Immature natural killer cell (primary cell): ENCODE data around the gene IGSF21. TPM values are rescaled to one million over a fixed set of nuclear protein-coding genes. Genes with fewer than 3 reads are reported as not detected.

Experiments used
- DNase-seq, 3 donors: peaks; one replicate each; pipeline ENCODE4 v3.0.0; 2022; ENCODE audit warnings: mixed read lengths in 1 of 3
- H3K27ac Mint-ChIP-seq, 6 donors: one replicate each; pipeline ENCODE4 v1.8.0; 2020; ENCODE audit warnings: mixed read lengths in 6 of 6, mild to moderate bottlenecking in 5 of 6, inconsistent platforms in 4 of 6, moderate library complexity in 3 of 6
- H3K27me3 Mint-ChIP-seq, 3 donors: one replicate each; pipeline ENCODE4 v1.8.0; 2020 to 2021; ENCODE audit warnings: low read depth in 3 of 3, mild to moderate bottlenecking in 3 of 3, mixed read lengths in 3 of 3, moderate library complexity in 3 of 3, inconsistent platforms in 1 of 3
- H3K36me3 Mint-ChIP-seq, 3 donors: one replicate each; pipeline ENCODE4 v1.8.0; 2020; ENCODE audit warnings: mixed read lengths in 3 of 3, inconsistent platforms in 2 of 3, mild to moderate bottlenecking in 2 of 3
- H3K4me1 Mint-ChIP-seq, 2 donors: one replicate each; pipeline ENCODE4 v1.8.0; 2020; ENCODE audit warnings: inconsistent platforms in 2 of 2, mild to moderate bottlenecking in 2 of 2, mixed read lengths in 2 of 2, moderate library complexity in 1 of 2
- H3K4me3 Mint-ChIP-seq, 5 donors: one replicate each; pipeline ENCODE4 v1.8.0; 2020; ENCODE audit warnings: mild to moderate bottlenecking in 5 of 5, mixed read lengths in 5 of 5, inconsistent platforms in 3 of 5, moderate library complexity in 3 of 5
- H3K9me3 Mint-ChIP-seq, 6 donors: one replicate each; pipeline ENCODE4 v1.8.0; 2020; ENCODE audit warnings: mild to moderate bottlenecking in 6 of 6, mixed read lengths in 6 of 6, inconsistent platforms in 4 of 6, moderate library complexity in 3 of 6
- polyA plus RNA-seq, 3 donors: library from polyadenylated mRNA; unstranded; fragments of 300-500 nt; fragmentation: Illumina TruSeq; gene quantifications; one replicate each; pipeline ENCODE4 v1.2.3, GENCODE V29; 2021

The IGSF21 gene
- polyA plus RNA-seq, 3 donors from 2014 or later = not detected

- Mint-ChIP-seq H3K4me3 (no peak overlapping the region), H3K27ac (no peak overlapping the region), H3K9me3 (no peaks in the 10 kb centered on the region), H3K36me3 (no peaks in the 10 kb centered on the region), H3K4me1 (no peaks in the 10 kb centered on the region), H3K27me3 (peaks cover 2 to 6% (median 4%) of the 10 kb centered on the region in 3 donors)
- no peak for DNase-seq
These were observed 22.1 kb upstream of the IGSF21 start for GRCh38 chr1:18085387-18086074.

GRCh38 chr1:18088077-18088594 is 19.5 kb upstream of the IGSF21 start:
- H3K9me3 Mint-ChIP-seq = no peaks in the 10 kb centered on the region
- H3K4me1 Mint-ChIP-seq = no peaks in the 10 kb centered on the region
- no peak for DNase-seq
- no peak overlapping the region for H3K4me3 Mint-ChIP-seq
- H3K27me3 Mint-ChIP-seq = peaks cover 4 to 6% (median 5%) of the 10 kb centered on the region in 3 donors
- H3K27ac Mint-ChIP-seq = no peak overlapping the region
- no peaks in the 10 kb centered on the region for H3K36me3 Mint-ChIP-seq

GRCh38 chr1:18089488-18089887 is 18.1 kb upstream of the IGSF21 start:
- Mint-ChIP-seq H3K27me3 (peaks cover 2 to 7% (median 4%) of the 10 kb centered on the region in 3 donors), H3K4me3 (no peak overlapping the region), H3K36me3 (no peaks in the 10 kb centered on the region), H3K9me3 (no peaks in the 10 kb centered on the region), H3K4me1 (no peaks in the 10 kb centered on the region), H3K27ac (no peak overlapping the region)
- DNase-seq = no peak

GRCh38 chr1:18090636-18091035 is 17.0 kb upstream of the IGSF21 start:
- no peak for DNase-seq
- Mint-ChIP-seq H3K4me3 (no peak overlapping the region), H3K9me3 (no peaks in the 10 kb centered on the region), H3K36me3 (no peaks in the 10 kb centered on the region), H3K27ac (no peak overlapping the region), H3K27me3 (peaks cover 0 to 9% (median 3%) of the 10 kb centered on the region in 3 donors), H3K4me1 (no peaks in the 10 kb centered on the region)

- Mint-ChIP-seq H3K9me3 (no peaks in the 10 kb centered on the region), H3K27ac (no peak overlapping the region), H3K27me3 (peaks cover 0 to 9% (median 2%) of the 10 kb centered on the region in 3 donors), H3K4me1 (no peaks in the 10 kb centered on the region), H3K36me3 (no peaks in the 10 kb centered on the region), H3K4me3 (no peak overlapping the region)
- no peak for DNase-seq
These were observed 15.7 kb upstream of the IGSF21 start for GRCh38 chr1:18091660-18092446.

- Mint-ChIP-seq H3K27ac (no peak overlapping the region), H3K27me3 (peaks cover 0 to 6% (median 5%) of the 10 kb centered on the region in 3 donors), H3K36me3 (no peaks in the 10 kb centered on the region), H3K4me1 (no peaks in the 10 kb centered on the region), H3K4me3 (no peak overlapping the region), H3K9me3 (no peaks in the 10 kb centered on the region)
- no peak for DNase-seq
These were observed 14.4 kb upstream of the IGSF21 start for GRCh38 chr1:18093193-18093592.

GRCh38 chr1:18093646-18094045 is 14.0 kb upstream of the IGSF21 start:
- no peak for DNase-seq
- Mint-ChIP-seq H3K4me1 (no peaks in the 10 kb centered on the region), H3K9me3 (no peaks in the 10 kb centered on the region), H3K27me3 (peaks cover 0 to 6% (median 5%) of the 10 kb centered on the region in 3 donors), H3K27ac (no peak overlapping the region), H3K36me3 (no peaks in the 10 kb centered on the region), H3K4me3 (no peak overlapping the region)

- H3K27ac Mint-ChIP-seq = no peak overlapping the region
- H3K4me1 Mint-ChIP-seq = no peaks in the 10 kb centered on the region
- H3K27me3 Mint-ChIP-seq = peaks cover 0 to 6% (median 5%) of the 10 kb centered on the region in 3 donors
- DNase-seq = no peak
- H3K4me3 Mint-ChIP-seq = no peak overlapping the region
- no peaks in the 10 kb centered on the region for H3K9me3 Mint-ChIP-seq
- H3K36me3 Mint-ChIP-seq = no peaks in the 10 kb centered on the region
These were observed 13.5 kb upstream of the IGSF21 start for GRCh38 chr1:18094096-18094495.

- Mint-ChIP-seq H3K4me3 (no peak overlapping the region), H3K27ac (no peak overlapping the region), H3K9me3 (no peaks in the 10 kb centered on the region), H3K27me3 (peaks cover 2 to 3% (median 3%) of the 10 kb centered on the region in 3 donors), H3K36me3 (no peaks in the 10 kb centered on the region), H3K4me1 (no peaks in the 10 kb centered on the region)
- no peak for DNase-seq
These were observed 10.4 kb upstream of the IGSF21 start for GRCh38 chr1:18097206-18097605.

GRCh38 chr1:18099026-18099425 is 8.6 kb upstream of the IGSF21 start:
- Mint-ChIP-seq H3K4me3 (no peak overlapping the region), H3K9me3 (no peaks in the 10 kb centered on the region), H3K27me3 (peaks cover 3 to 7% (median 4%) of the 10 kb centered on the region in 3 donors), H3K4me1 (no peaks in the 10 kb centered on the region), H3K36me3 (no peaks in the 10 kb centered on the region), H3K27ac (no peak overlapping the region)
- no peak for DNase-seq

GRCh38 chr1:18100060-18100459 is 7.5 kb upstream of the IGSF21 start:
- H3K4me3 Mint-ChIP-seq = no peak overlapping the region
- H3K36me3 Mint-ChIP-seq = no peaks in the 10 kb centered on the region
- peaks cover 0 to 9% (median 4%) of the 10 kb centered on the region in 3 donors for H3K27me3 Mint-ChIP-seq
- no peak for DNase-seq
- H3K27ac Mint-ChIP-seq = no peak overlapping the region
- no peaks in the 10 kb centered on the region for H3K4me1 Mint-ChIP-seq
- H3K9me3 Mint-ChIP-seq = no peaks in the 10 kb centered on the region

GRCh38 chr1:18100491-18101063 is 7.0 kb upstream of the IGSF21 start:
- Mint-ChIP-seq H3K4me1 (no peaks in the 10 kb centered on the region), H3K36me3 (no peaks in the 10 kb centered on the region), H3K9me3 (no peaks in the 10 kb centered on the region), H3K27ac (no peak overlapping the region), H3K27me3 (peaks cover 0 to 9% (median 4%) of the 10 kb centered on the region in 3 donors), H3K4me3 (no peak overlapping the region)
- peak in 1 of 3 donors; percentile 2 for DNase-seq

GRCh38 chr1:18101508-18101907 is 6.1 kb upstream of the IGSF21 start:
- Mint-ChIP-seq H3K9me3 (peaks cover 0 to 2% (median 0%) of the 10 kb centered on the region in 6 donors), H3K4me3 (no peak overlapping the region), H3K4me1 (no peaks in the 10 kb centered on the region), H3K27me3 (peaks cover 0 to 11% (median 4%) of the 10 kb centered on the region in 3 donors), H3K36me3 (no peaks in the 10 kb centered on the region), H3K27ac (no peak overlapping the region)
- DNase-seq = no peak
